ENCODE results near the gene ABCC5. TPM values are rescaled to one million over a fixed set of nuclear protein-coding genes. Genes with fewer than 3 reads are reported as not detected.
"Not testable (repeated sequence)": the region's sequence is repeated elsewhere in the genome, so short reads cannot be mapped to it uniquely, and the experiment has no call there.

The ABCC5 gene
- total RNA-seq, 1 experiment from 2014 or later = 9.6 TPM

GRCh38 chr3:183896184-183896583, 121.5 kb downstream of the ABCC5 start:
- peaks cover 10% of the 10 kb centered on the region; the same call in 1 of the 2 replicates for H3K27me3 ChIP-seq (replicated peaks)
- no peak overlapping the region for H3K4me3 ChIP-seq
- no peak for DNase-seq (ENCODE audit: low read depth in 1 of 2, low spot score in 2 of 2)
- no peak overlapping the region for H3K27ac ChIP-seq
- H3K9me3 ChIP-seq (replicated peaks) = no peaks in the 10 kb centered on the region
- H3K4me1 ChIP-seq (replicated peaks) = no peaks in the 10 kb centered on the region
- H3K36me3 ChIP-seq = no peaks in the 10 kb centered on the region

- H3K9me3 ChIP-seq (replicated peaks) = no peaks in the 10 kb centered on the region
- no peak for DNase-seq (ENCODE audit: low read depth in 1 of 2, low spot score in 2 of 2)
- no peak overlapping the region for H3K27ac ChIP-seq
- no peaks in the 10 kb centered on the region for H3K4me1 ChIP-seq (replicated peaks)
- no peak overlapping the region for H3K4me3 ChIP-seq
- H3K27me3 ChIP-seq (replicated peaks) = peaks cover 10% of the 10 kb centered on the region; the same call in 1 of the 2 replicates
- no peaks in the 10 kb centered on the region for H3K36me3 ChIP-seq
Observed at GRCh38 chr3:183895774-183896173, 121.9 kb downstream of the ABCC5 start.

- DNase-seq (ENCODE audit: low read depth in 1 of 2, low spot score in 2 of 2) = peak in 1 of 2 experiments; percentile 28
Observed at GRCh38 chr3:183895296-183895695, 122.4 kb downstream of the ABCC5 start.

GRCh38 chr3:183892610-183893214, 125.0 kb downstream of the ABCC5 start:
- DNase-seq (ENCODE audit: low read depth in 1 of 2, low spot score in 2 of 2) = no peak

More at GRCh38 chr3:183895296-183895695, 122.4 kb downstream of the ABCC5 start:
- Histone ChIP-seq H3K27ac (no peak overlapping the region), H3K4me3 (no peak overlapping the region), H3K27me3 (replicated peaks) (peaks cover 10% of the 10 kb centered on the region; the same call in 1 of the 2 replicates), H3K36me3 (no peaks in the 10 kb centered on the region), H3K9me3 (replicated peaks) (no peaks in the 10 kb centered on the region), H3K4me1 (replicated peaks) (no peaks in the 10 kb centered on the region)

GRCh38 chr3:183885766-183886165, 131.9 kb downstream of the ABCC5 start:
- Histone ChIP-seq H3K27me3 (replicated peaks) (no peaks in the 10 kb centered on the region), H3K27ac (no peak overlapping the region), H3K4me3 (no peak overlapping the region), H3K9me3 (replicated peaks) (no peaks in the 10 kb centered on the region), H3K36me3 (peaks cover 3% of the 10 kb centered on the region; the same call in 1 of the 2 replicates), H3K4me1 (replicated peaks) (peaks cover 12% of the 10 kb centered on the region)
- DNase-seq (ENCODE audit: low read depth in 1 of 2, low spot score in 2 of 2) = no peak

More at GRCh38 chr3:183892610-183893214, 125.0 kb downstream of the ABCC5 start:
- H3K4me1 ChIP-seq (replicated peaks) = no peaks in the 10 kb centered on the region
- H3K27ac ChIP-seq = no peak overlapping the region
- no peak overlapping the region for H3K4me3 ChIP-seq
- no peaks in the 10 kb centered on the region for H3K36me3 ChIP-seq
- H3K27me3 ChIP-seq (replicated peaks) = 0 out of 2 replicates have a peak, but pooled peaks cover 6% of the 10 kb centered on the region
- no peaks in the 10 kb centered on the region for H3K9me3 ChIP-seq (replicated peaks)

GRCh38 chr3:183884427-183885296, 133.0 kb downstream of the ABCC5 start, which contains the start of gene PARL:
Gene PARL (minus strand): TSS chr3:183884880. CDS start chr3:183884846, 34 bp downstream.
- DNase-seq (ENCODE audit: low read depth in 1 of 2, low spot score in 2 of 2) = peak; percentile 88 to 94
- Histone ChIP-seq H3K27me3 (replicated peaks) (no peaks in the 10 kb centered on the region), H3K27ac (no peak within 1 kb of the TSS), H3K9me3 (replicated peaks) (no peaks in the 10 kb centered on the region), H3K36me3 (peaks cover 3% of the 10 kb centered on the region; the same call in 1 of the 2 replicates), H3K4me3 (peak within 1 kb of the TSS; percentile 74), H3K4me1 (replicated peaks) (peaks cover 12% of the 10 kb centered on the region)

GRCh38 chr3:183884097-183884426, 133.6 kb downstream of the ABCC5 start:
- H3K9me3 ChIP-seq (replicated peaks) = no peaks in the 10 kb centered on the region
- H3K36me3 ChIP-seq = peaks cover 6% of the 10 kb centered on the region; the same call in 1 of the 2 replicates
- H3K27me3 ChIP-seq (replicated peaks) = no peaks in the 10 kb centered on the region
- no peak for DNase-seq (ENCODE audit: low read depth in 1 of 2, low spot score in 2 of 2)
- H3K4me3 ChIP-seq = peak overlapping the region; percentile 74
- peaks cover 12% of the 10 kb centered on the region for H3K4me1 ChIP-seq (replicated peaks)
- H3K27ac ChIP-seq = no peak overlapping the region

- Histone ChIP-seq H3K27ac (no peak overlapping the region), H3K36me3 (peaks cover 6% of the 10 kb centered on the region; the same call in 1 of the 2 replicates), H3K27me3 (replicated peaks) (no peaks in the 10 kb centered on the region), H3K4me3 (peak overlapping the region; percentile 74), H3K9me3 (replicated peaks) (no peaks in the 10 kb centered on the region), H3K4me1 (replicated peaks) (peaks cover 12% of the 10 kb centered on the region)
- DNase-seq (ENCODE audit: low read depth in 1 of 2, low spot score in 2 of 2) = no peak
Observed at GRCh38 chr3:183883291-183884096, 134.2 kb downstream of the ABCC5 start.

- Histone ChIP-seq H3K4me1 (replicated peaks) (peaks cover 12% of the 10 kb centered on the region), H3K4me3 (no peak overlapping the region), H3K27ac (no peak overlapping the region), H3K9me3 (replicated peaks) (no peaks in the 10 kb centered on the region), H3K36me3 (peaks cover 11% of the 10 kb centered on the region; the same call in 1 of the 2 replicates), H3K27me3 (replicated peaks) (no peaks in the 10 kb centered on the region)
- no peak for DNase-seq (ENCODE audit: low read depth in 1 of 2, low spot score in 2 of 2)
Observed at GRCh38 chr3:183880121-183880520, 137.6 kb downstream of the ABCC5 start.

GRCh38 chr3:183879243-183879642, 138.4 kb downstream of the ABCC5 start:
- DNase-seq (ENCODE audit: low read depth in 1 of 2, low spot score in 2 of 2) = no peak
- H3K9me3 ChIP-seq (replicated peaks) = no peaks in the 10 kb centered on the region
- H3K27ac ChIP-seq = no peak overlapping the region
- H3K4me3 ChIP-seq = no peak overlapping the region
- H3K36me3 ChIP-seq = peaks cover 8% of the 10 kb centered on the region; the same call in 1 of the 2 replicates
- no peaks in the 10 kb centered on the region for H3K27me3 ChIP-seq (replicated peaks)
- peaks cover 12% of the 10 kb centered on the region for H3K4me1 ChIP-seq (replicated peaks)

- DNase-seq (ENCODE audit: low read depth in 1 of 2, low spot score in 2 of 2) = no peak
- Histone ChIP-seq H3K27ac (no peak overlapping the region), H3K36me3 (peaks cover 8% of the 10 kb centered on the region; the same call in 1 of the 2 replicates)
Observed at GRCh38 chr3:183878071-183878470, 139.6 kb downstream of the ABCC5 start.

GRCh38 chr3:183877227-183877626, 140.5 kb downstream of the ABCC5 start:
- DNase-seq (ENCODE audit: low read depth in 1 of 2, low spot score in 2 of 2); H3K4me1 ChIP-seq (replicated peaks); H3K27ac ChIP-seq; H3K4me3 ChIP-seq; H3K27me3 ChIP-seq (replicated peaks); H3K9me3 ChIP-seq (replicated peaks); H3K36me3 ChIP-seq: not testable (repeated sequence)

More at GRCh38 chr3:183878071-183878470, 139.6 kb downstream of the ABCC5 start:
- Histone ChIP-seq H3K9me3 (replicated peaks) (no peaks in the 10 kb centered on the region), H3K4me1 (replicated peaks) (peaks cover 4% of the 10 kb centered on the region; the same call in 1 of the 2 replicates), H3K27me3 (replicated peaks) (no peaks in the 10 kb centered on the region), H3K4me3 (no peak overlapping the region)

- Histone ChIP-seq H3K27ac (no peak overlapping the region), H3K9me3 (replicated peaks) (no peaks in the 10 kb centered on the region), H3K27me3 (replicated peaks) (no peaks in the 10 kb centered on the region), H3K36me3 (peaks cover 8% of the 10 kb centered on the region; the same call in 1 of the 2 replicates), H3K4me3 (no peak overlapping the region), H3K4me1 (replicated peaks) (no peaks in the 10 kb centered on the region)
- DNase-seq (ENCODE audit: low read depth in 1 of 2, low spot score in 2 of 2) = no peak
Observed at GRCh38 chr3:183875411-183875810, 142.3 kb downstream of the ABCC5 start.

All from SJSA1 (cell line).